K562 treated with DMSO at 1 percent for 24 hours (cell line): ENCODE measurements around the gene RAPH1. TPM values are rescaled to one million over a fixed set of nuclear protein-coding genes. Genes with fewer than 3 reads are reported as not detected.

ENCODE experiments used
- total RNA-seq: library from RNA; unstranded; fragments of 300-600 nt; gene quantifications from 2 replicates; pipeline ENCODE4 v1.2.3, GENCODE V29; 2022; ENCODE audit warnings: low read depth; ENCODE audit not compliant: insufficient read depth

Gene RAPH1, protein sequence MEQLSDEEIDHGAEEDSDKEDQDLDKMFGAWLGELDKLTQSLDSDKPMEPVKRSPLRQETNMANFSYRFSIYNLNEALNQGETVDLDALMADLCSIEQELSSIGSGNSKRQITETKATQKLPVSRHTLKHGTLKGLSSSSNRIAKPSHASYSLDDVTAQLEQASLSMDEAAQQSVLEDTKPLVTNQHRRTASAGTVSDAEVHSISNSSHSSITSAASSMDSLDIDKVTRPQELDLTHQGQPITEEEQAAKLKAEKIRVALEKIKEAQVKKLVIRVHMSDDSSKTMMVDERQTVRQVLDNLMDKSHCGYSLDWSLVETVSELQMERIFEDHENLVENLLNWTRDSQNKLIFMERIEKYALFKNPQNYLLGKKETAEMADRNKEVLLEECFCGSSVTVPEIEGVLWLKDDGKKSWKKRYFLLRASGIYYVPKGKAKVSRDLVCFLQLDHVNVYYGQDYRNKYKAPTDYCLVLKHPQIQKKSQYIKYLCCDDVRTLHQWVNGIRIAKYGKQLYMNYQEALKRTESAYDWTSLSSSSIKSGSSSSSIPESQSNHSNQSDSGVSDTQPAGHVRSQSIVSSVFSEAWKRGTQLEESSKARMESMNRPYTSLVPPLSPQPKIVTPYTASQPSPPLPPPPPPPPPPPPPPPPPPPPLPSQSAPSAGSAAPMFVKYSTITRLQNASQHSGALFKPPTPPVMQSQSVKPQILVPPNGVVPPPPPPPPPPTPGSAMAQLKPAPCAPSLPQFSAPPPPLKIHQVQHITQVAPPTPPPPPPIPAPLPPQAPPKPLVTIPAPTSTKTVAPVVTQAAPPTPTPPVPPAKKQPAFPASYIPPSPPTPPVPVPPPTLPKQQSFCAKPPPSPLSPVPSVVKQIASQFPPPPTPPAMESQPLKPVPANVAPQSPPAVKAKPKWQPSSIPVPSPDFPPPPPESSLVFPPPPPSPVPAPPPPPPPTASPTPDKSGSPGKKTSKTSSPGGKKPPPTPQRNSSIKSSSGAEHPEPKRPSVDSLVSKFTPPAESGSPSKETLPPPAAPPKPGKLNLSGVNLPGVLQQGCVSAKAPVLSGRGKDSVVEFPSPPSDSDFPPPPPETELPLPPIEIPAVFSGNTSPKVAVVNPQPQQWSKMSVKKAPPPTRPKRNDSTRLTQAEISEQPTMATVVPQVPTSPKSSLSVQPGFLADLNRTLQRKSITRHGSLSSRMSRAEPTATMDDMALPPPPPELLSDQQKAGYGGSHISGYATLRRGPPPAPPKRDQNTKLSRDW
- total RNA-seq = 0.24 and 4.4 TPM in 2 replicates

DNA sequence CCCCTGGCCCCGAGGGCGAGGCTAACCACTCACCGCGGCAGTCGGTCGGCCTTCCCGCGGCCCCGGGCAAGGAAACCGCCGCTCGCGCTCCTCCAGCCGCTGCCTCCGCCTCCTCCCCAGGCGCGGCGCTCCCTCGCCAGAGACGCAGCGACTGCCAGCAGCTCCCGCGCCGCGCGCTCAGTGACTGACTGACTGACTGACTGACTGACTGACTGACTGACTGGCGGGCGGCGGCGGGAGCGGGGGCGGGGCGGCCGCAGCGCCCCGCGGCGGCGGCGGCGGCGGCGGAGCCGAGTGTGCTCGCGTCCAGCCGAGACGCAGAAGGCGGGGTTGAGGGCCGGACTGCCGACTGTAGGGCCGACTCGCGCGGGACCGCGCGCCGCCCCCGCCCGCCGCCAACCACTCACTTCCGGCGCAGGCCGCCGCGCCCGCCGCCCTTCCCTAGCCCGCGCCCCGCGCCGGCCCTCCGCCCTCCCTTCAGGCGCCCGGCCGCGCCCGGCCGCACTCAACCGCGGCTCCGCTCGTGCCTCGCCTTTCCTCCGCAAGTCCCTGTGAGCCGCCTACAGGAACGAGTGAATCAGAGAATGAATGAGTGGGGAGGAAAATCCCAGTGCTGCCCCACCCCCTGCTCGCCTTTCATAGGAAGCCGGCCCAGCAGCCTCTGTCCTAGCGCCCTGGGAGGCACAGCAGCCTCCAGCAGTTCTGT is at the start of gene RAPH1:
TSS of gene RAPH1 (minus strand) at position 224 of the 706 bp plus-strand sequence. CDS start 39,948 bp downstream, outside the sequence.

Other genes with a start within 250 kb of the RAPH1 start
- 21.8 and 30.6 TPM in 2 replicates for gene ABI2, start 206.9 kb downstream of the RAPH1 start, total RNA-seq
- gene CD28, start 171.3 kb upstream of the RAPH1 start, total RNA-seq = not detected in 2 replicates